22Rv1 (cell line): ENCODE results near the gene CMTM7.

Experiments
- ZFX ChIP-seq: fragments of 450-650 bp; IDR thresholded peaks from 2 replicates; pipeline ENCODE4 v1.6.1; 2017; ENCODE audit warnings: antibody characterized with exemption, borderline replicate concordance
- TF ChIP-seq, protein P1 (sequence below): fragments of 450-650 bp; IDR thresholded peaks from 2 replicates; pipeline ENCODE4 v1.5.1; 2017; ENCODE audit warnings: mild to moderate bottlenecking

DNA sequence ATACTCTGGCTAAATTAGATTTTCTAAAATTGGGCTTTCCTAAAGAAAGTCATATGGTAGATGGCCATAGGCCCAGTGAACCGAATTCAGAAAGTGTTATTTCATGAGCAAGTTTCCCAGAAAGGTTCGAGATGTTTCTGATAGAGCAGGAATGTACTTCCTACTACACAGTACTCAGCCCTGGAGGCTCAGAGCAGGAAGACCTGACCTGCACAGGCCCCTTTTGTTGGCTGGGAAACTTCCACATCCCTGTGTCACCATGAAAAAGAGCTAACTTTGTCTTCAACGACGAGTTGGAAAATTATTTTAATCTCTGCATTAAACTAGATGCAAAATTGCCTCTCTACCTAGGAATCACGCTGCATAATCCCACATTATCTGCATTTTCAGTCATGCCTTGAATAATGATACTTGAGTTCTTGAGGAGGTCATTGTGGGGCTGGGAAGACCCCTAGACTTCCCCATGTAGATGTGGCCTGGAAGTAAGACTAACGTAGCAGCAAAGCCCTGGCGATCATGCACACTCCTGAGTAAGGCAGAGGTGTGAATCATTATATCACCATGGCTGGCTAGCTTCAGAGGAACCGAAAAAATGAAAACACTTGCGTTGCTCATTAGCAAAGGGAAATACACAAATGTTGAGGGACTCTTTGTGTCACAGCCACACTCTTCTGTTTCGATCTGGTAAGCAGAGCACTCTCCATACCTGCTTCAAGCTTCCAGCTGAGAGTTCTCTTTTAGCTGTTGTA is 47.1 kb downstream of the CMTM7 start:
- TF ChIP-seq, protein P1, sequence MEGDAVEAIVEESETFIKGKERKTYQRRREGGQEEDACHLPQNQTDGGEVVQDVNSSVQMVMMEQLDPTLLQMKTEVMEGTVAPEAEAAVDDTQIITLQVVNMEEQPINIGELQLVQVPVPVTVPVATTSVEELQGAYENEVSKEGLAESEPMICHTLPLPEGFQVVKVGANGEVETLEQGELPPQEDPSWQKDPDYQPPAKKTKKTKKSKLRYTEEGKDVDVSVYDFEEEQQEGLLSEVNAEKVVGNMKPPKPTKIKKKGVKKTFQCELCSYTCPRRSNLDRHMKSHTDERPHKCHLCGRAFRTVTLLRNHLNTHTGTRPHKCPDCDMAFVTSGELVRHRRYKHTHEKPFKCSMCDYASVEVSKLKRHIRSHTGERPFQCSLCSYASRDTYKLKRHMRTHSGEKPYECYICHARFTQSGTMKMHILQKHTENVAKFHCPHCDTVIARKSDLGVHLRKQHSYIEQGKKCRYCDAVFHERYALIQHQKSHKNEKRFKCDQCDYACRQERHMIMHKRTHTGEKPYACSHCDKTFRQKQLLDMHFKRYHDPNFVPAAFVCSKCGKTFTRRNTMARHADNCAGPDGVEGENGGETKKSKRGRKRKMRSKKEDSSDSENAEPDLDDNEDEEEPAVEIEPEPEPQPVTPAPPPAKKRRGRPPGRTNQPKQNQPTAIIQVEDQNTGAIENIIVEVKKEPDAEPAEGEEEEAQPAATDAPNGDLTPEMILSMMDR, result no peak
- TF ChIP-seq ZFX, result no peak
